Loucy (cell line): ENCODE results near the gene B3GALT6.

Experiments
- CTCF ChIP-seq: fragments of 200-600 bp; sonication (generic); conservative IDR thresholded peaks from 2 replicates; pipeline ENCODE4 v1.5.1; 2014; ENCODE audit warnings: mild to moderate bottlenecking, antibody characterized with exemption, low read length
- EZH2phosphoT487 ChIP-seq: fragments of 200-600 bp; IDR thresholded peaks from 2 replicates; pipeline ENCODE4 v1.6.1; 2018; ENCODE audit warnings: antibody characterized with exemption, mild to moderate bottlenecking, moderate library complexity, borderline replicate concordance

GRCh38 chr1:1208713-1209433, 23.2 kb upstream of the B3GALT6 start:
- no peak for TF ChIP-seq CTCF
- no peak for TF ChIP-seq EZH2phosphoT487
